Measurements from ENCODE around the gene EMC9.

- TF ChIP-seq EP300 (IDR thresholded peaks at IDR 0.05): no peak
- no peak for TF ChIP-seq CTCF (IDR thresholded peaks at IDR 0.05)
- no peak for TF ChIP-seq POLR2A (IDR thresholded peaks at IDR 0.05)
- no peak for TF ChIP-seq POLR2AphosphoS5 (IDR thresholded peaks at IDR 0.05)
Measured at GRCh38 chr14:24103451-24103850, 37.9 kb downstream of the EMC9 start.

All from upper lobe of left lung (tissue), 4 donors.